ENCODE data around the gene REEP2.
"Not testable (repeated sequence)": the region's sequence is repeated elsewhere in the genome, so short reads cannot be mapped to it uniquely, and the experiment has no call there.

REEP2 gene, protein sequence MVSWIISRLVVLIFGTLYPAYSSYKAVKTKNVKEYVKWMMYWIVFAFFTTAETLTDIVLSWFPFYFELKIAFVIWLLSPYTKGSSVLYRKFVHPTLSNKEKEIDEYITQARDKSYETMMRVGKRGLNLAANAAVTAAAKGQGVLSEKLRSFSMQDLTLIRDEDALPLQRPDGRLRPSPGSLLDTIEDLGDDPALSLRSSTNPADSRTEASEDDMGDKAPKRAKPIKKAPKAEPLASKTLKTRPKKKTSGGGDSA

DNA sequence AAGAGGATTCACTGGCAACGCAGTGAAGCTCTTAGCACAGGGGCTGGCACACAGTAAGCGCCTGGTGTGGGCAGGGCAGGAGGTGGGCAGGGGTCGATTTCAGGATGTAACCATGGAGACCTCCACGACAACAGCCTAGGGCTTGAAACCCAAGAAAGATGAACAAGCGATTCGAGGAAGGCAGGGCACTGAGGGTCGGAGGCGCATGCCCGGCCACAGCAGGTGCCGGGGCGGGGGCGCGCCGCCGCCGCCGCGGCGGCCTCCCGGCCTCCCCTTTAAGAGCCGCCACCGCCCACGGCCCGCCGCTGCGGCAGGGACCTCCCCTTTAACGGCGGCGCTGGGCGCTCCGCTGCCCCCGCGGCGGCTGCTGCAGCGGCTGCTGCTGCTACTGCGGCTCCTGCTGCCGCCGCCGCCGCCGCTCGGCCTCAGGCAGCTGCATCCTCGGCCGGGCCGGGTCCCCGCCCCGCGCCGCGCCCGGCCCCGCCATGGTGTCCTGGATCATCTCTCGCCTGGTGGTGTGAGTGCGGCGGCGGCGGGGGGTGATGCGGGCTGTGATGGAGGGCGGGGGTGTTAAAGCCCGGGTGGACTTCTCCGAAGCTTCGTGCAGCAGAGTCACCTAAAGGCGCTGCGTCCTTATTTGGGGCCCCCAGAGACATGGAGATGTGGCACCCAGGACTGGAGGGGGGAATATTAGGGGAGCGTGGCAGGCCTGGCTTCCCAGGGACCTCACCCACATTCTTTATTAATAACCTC, at the start of gene REEP2:
Gene REEP2 (plus strand): TSS at position 334 of the 753 bp plus-strand sequence. CDS start 152 bp downstream, at position 486.
- no peak for DNase-seq

- DNase-seq, result no peak
Measured at GRCh38 chr5:138389332-138389731, 49.5 kb upstream of the REEP2 start.

- not testable (repeated sequence) for DNase-seq
Measured at GRCh38 chr5:138389911-138390310, 48.9 kb upstream of the REEP2 start.

- no peak for DNase-seq
Measured at GRCh38 chr5:138391859-138392386, 46.9 kb upstream of the REEP2 start.

- DNase-seq, result no peak
Measured at GRCh38 chr5:138402640-138403039, 36.2 kb upstream of the REEP2 start.

GRCh38 chr5:138408023-138408422, 30.8 kb upstream of the REEP2 start:
- DNase-seq, result no peak

- not testable (repeated sequence) for DNase-seq
Measured at GRCh38 chr5:138410996-138411640, 27.7 kb upstream of the REEP2 start.

GRCh38 chr5:138418444-138418843, 20.4 kb upstream of the REEP2 start:
- DNase-seq, result no peak

DNA sequence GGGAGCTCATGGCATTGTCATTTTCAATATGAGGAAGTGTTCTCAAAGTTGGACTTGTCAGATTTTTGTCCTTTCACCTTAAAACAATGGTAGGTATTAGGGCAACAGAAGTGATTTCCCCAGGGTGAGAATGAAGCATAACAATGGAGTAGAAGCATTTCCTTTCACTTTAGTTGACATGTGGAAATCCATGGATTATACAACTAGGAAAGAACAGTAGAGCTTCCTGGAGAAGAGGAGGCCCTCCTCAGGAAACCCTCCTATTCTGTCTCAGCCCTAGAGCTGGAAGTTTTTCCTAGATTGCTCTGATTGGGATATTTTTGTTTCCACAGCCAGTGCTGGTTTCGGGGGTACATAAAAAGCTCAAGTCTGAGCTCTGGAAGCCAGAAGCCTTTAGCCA, 13.8 kb upstream of the REEP2 start:
- DNase-seq, result no peak

DNA sequence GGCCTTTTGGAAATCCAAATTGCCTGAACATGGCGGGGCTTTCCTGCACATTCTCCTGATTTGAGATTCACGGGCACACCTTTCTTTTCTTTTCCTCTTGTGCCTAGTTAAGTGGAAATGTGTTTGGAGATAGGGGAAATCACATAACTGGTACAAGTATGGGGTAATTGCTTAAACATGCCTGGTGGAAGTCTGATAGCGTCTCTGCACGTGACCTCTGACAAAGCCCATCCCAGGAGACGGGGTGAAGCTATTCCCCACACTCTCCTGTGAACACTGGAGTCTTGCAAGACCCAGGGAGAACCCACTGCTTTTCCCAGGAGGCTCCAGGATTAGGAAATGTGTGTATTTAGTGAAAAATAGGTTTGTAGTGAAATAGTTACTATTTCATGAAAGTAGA, 2.9 kb upstream of the REEP2 start:
- DNase-seq, result no peak

DNA sequence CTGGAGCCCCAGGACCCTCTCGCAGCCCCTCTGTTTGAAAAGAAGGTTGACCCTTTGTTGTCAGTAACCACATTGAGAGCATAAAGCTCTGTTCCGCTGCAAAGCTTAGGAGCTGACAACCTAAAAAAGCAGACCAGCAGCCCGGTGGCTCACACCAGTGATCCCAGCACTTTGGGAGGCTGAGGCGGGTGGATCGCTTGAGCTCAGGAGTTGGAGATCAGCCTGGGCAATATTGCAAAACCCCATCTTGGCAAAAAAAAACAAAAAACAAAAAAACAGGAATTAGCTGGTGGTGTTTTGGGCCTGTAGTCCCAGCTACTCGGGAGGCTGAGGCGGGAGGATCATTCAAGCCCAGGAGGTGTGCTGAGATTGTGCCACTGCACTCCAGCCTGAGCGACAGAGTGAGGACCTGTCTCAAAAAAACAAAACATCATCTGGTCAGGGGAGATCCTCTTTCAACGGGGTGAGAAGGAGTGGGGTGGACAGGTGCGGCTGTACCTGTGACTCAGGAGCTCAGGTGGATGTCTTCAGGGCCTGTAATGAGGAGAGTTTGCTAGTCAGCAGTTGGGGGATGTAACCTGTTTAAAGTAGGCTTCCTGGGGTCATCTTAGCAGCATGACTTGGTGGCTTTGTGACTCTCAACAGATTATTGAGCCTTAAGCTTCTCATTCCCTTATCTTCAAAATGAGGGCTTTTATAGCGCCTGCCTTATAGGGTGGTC, 694 bp upstream of the REEP2 start:
- no peak for DNase-seq

GRCh38 chr5:138439477-138440158, 761 bp downstream of the REEP2 start:
- DNase-seq, result no peak

DNA sequence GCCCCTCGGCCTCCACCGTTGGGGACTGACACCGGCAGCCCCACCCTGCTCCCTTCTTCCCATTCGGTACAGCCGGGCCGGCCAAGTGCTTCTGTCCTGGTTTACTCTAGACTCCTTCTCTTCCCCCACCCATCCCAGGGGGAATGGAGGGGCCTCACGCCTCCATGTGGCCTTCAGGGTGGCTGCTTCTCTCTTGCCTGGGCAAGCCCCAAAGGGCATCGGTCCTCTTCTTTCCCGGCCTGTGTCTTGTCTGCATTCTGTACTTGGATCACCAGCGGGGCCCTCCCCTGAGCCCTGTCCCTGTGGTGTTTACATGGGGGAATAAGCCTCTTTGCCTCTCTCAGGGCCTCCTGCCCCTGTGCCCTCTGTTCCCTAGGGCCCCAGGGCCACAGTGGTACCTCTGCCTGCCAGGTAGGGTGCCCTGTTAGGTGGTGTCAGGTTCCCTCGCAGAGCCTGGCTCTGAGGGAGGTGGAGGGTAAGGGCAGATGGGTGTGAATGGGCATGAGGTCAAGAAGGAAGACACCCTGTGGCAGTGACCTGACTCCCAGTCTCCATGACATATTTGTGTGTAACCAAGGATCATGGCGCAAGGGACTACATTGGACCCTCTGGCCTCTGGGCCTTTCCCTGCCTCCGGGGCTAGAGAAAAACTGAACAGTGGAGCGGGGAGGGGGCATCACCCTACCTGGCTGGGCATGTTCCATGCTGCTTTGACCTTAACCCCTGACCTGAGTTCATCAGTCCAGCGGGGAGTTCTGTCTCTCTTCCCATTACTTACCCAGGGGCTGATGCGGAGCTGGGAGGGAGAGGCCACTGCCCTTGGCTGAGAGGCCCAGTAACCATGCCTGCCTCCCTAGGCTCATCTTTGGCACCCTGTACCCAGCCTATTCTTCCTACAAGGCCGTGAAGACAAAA, 1.6 kb downstream of the REEP2 start:
- DNase-seq, result no peak

DNA sequence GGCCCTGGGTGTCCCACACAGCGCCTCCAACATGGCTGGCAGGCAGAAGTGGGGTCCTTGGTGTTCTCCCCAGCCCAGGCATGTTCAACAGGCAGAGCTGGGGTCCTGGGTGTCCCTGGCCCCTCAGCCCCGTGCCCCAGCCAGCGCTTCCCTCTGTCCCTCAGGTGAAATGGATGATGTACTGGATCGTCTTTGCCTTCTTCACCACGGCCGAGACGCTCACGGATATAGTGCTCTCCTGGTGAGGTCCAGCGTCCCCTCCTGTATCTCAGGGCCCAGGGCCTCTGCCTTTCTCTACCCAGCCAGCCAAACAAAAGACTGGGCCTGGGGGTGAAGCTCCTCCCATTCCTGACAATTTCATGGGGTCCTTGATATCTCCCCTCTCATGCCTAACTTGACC, 2.4 kb downstream of the REEP2 start:
- no peak for DNase-seq

- no peak for DNase-seq
Measured at GRCh38 chr5:138444078-138444773, 5.4 kb downstream of the REEP2 start.

GRCh38 chr5:138444774-138445546, 6.1 kb downstream of the REEP2 start:
- DNase-seq, result no peak

GRCh38 chr5:138445547-138446271, 6.9 kb downstream of the REEP2 start:
- no peak for DNase-seq

DNA sequence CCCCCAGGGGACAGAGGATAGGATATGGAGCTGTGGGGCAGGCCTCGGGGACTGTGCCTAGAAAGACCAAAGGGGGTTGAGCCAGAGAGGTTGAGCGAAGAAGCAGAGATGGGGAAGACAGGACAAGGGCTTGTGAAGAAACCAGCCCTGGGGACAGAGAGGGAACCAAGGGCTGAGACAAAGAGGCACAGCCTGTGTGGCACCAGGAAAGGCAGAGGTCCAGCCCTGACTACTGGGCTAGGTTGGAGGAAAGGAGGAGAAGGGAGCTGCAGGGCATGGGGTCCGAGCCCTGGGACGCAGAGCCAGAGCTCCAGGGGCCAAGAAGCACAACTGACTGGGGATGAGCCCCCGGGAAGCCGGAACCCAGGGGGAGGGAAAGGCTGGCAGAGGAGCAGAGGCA, 9.2 kb downstream of the REEP2 start:
- DNase-seq, result no peak
